WTC11 (cell line): ENCODE data around the gene LEF1.

Experiments used
- CREM ChIP-seq: sonication (generic); formaldehyde crosslinking; IDR thresholded peaks from 2 replicates; pipeline ENCODE4 v1.8.1; 2022; ENCODE audit warnings: mild to moderate bottlenecking, missing genetic modification reagents, moderate library complexity
- SOX15 ChIP-seq: fragments of 250-450 bp; sonication (Bioruptor Pico); IDR thresholded peaks from 2 replicates; pipeline ENCODE4 v1.9.0; 2021; ENCODE audit warnings: mild to moderate bottlenecking
- ZNF423 ChIP-seq: fragments of 250-450 bp; sonication (Bioruptor Pico); IDR thresholded peaks from 2 replicates; pipeline ENCODE4 v2.1.2; 2022; ENCODE audit warnings: mild to moderate bottlenecking, moderate library complexity
- TF ChIP-seq, protein P1 (sequence below): sonication (generic); formaldehyde crosslinking; IDR thresholded peaks from 2 replicates; pipeline ENCODE4 v1.8.1; 2022; ENCODE audit warnings: low read depth, missing genetic modification reagents, borderline replicate concordance
- TF ChIP-seq, protein P2 (sequence below): sonication (generic); formaldehyde crosslinking; IDR thresholded peaks from 2 replicates; pipeline ENCODE4 v1.8.1; 2022; ENCODE audit warnings: low read depth, mild to moderate bottlenecking, moderate library complexity, missing genetic modification reagents, borderline replicate concordance

DNA sequence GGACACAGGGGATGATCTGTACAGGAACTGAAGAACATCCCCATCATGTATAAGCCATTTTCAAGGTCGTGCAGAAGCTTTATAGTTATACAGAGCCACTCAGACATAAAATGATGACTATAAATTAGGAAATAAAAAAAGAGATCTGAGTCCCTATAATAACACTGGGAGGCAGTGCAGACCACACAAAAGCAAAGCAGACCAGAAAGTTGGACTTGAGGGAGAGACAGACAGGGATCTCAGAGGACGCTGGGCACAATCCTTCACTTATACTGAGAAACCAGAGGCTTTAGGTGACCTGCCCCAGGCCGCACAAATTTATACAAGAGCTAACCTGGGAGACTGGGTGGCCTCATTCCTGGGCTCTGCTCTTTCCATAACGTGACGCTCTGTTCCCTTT, 108.6 kb downstream of the LEF1 start:
- TF ChIP-seq ZNF423 (CRISPR knock-in tag) (no peak), SOX15 (no peak), CREM (CRISPR knock-in tag) (no peak)
- TF ChIP-seq, protein P1, sequence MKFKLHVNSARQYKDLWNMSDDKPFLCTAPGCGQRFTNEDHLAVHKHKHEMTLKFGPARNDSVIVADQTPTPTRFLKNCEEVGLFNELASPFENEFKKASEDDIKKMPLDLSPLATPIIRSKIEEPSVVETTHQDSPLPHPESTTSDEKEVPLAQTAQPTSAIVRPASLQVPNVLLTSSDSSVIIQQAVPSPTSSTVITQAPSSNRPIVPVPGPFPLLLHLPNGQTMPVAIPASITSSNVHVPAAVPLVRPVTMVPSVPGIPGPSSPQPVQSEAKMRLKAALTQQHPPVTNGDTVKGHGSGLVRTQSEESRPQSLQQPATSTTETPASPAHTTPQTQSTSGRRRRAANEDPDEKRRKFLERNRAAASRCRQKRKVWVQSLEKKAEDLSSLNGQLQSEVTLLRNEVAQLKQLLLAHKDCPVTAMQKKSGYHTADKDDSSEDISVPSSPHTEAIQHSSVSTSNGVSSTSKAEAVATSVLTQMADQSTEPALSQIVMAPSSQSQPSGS (CRISPR knock-in tag) = no peak
- TF ChIP-seq, protein P2, sequence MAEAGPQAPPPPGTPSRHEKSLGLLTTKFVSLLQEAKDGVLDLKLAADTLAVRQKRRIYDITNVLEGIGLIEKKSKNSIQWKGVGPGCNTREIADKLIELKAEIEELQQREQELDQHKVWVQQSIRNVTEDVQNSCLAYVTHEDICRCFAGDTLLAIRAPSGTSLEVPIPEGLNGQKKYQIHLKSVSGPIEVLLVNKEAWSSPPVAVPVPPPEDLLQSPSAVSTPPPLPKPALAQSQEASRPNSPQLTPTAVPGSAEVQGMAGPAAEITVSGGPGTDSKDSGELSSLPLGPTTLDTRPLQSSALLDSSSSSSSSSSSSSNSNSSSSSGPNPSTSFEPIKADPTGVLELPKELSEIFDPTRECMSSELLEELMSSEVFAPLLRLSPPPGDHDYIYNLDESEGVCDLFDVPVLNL (CRISPR knock-in tag) = no peak
